Tibial nerve (tissue), 4 donors: ENCODE data around the gene ZBTB5. TPM values are rescaled to one million over a fixed set of nuclear protein-coding genes. Genes with fewer than 3 reads are reported as not detected.
A peak's percentile ranks its signal among the peaks of the same experiment; 100 is the strongest.

Experiments
- DNase-seq, 2 donors: peaks; one replicate each; pipeline ENCODE4 v3.0.0-alpha.2; 2019; ENCODE audit warnings: low spot score in 2 of 2
- H3K27ac ChIP-seq, 4 donors: fragments of 200-600 bp; sonication (generic) in 3 of 4; one replicate each; pipeline ENCODE4 v1.5.1; 2017 to 2019; ENCODE audit warnings: mild to moderate bottlenecking in 1 of 4
- H3K27me3 ChIP-seq, 2 donors: fragments of 200-600 bp; sonication (generic) in 1 of 2; one replicate each; pipeline versions ENCODE4 v1.5.1 to v1.6.0; 2017 to 2019
- H3K36me3 ChIP-seq, 3 donors: fragments of 200-600 bp; sonication (generic); one replicate each; pipeline ENCODE4 v1.5.1; 2018 to 2019
- H3K4me1 ChIP-seq, 4 donors: fragments of 200-600 bp; sonication (generic) in 3 of 4; one replicate each; pipeline ENCODE4 v1.5.1; 2017 to 2019
- H3K4me3 ChIP-seq, 4 donors: fragments of 200-600 bp; sonication (generic) in 3 of 4; one replicate each; pipeline ENCODE4 v1.5.1; 2017 to 2019; ENCODE audit warnings: mild to moderate bottlenecking in 1 of 4, moderate library complexity in 1 of 4
- H3K9me3 ChIP-seq, 4 donors: fragments of 200-600 bp; sonication (generic) in 3 of 4; one replicate each; pipeline ENCODE4 v1.5.1; 2017 to 2019
- EP300 ChIP-seq, 2 donors: sonication (generic); formaldehyde crosslinking; IDR thresholded peaks; one replicate each; pipeline ENCODE4 v1.6.1; 2017; ENCODE audit warnings: antibody characterized with exemption in 2 of 2, mild to moderate bottlenecking in 1 of 2
- POLR2A ChIP-seq, 2 donors: fragments of 450-650 bp; IDR thresholded peaks; one replicate each; pipeline ENCODE4 v1.6.1; 2017; ENCODE audit warnings: antibody characterized with exemption in 2 of 2, mild to moderate bottlenecking in 2 of 2, moderate library complexity in 2 of 2
- WGBS, 2 donors: methylation state at CpG; one replicate each; pipeline ENCODE4 v1.1.5; 2018; 5-methylcytosine and 5-hydroxymethylcytosine counted together
- total RNA-seq, 4 donors: library from RNA; depleted of rRNA; stranded (reverse); fragments of >200 nt; gene quantifications; one replicate each; pipeline ENCODE4 v1.1.0, GENCODE V29; 2016
- TF ChIP-seq, protein P1 (sequence below), 5 experiments: fragments of 200-600 bp in 3 of 5; fragments of 450-650 bp in 2 of 5; sonication (generic) in 3 of 5; IDR thresholded peaks; one replicate each; pipeline ENCODE4 v1.5.1; 2016 to 2019; ENCODE audit warnings: antibody characterized with exemption in 5 of 5, mild to moderate bottlenecking in 3 of 5, moderate library complexity in 2 of 5

The ZBTB5 gene
- total RNA-seq, 4 donors from 2014 or later = 9.6 to 15.1 (median 13.5) TPM

- Histone ChIP-seq H3K36me3 (peaks cover 0 to 65% (median 0%) of the 10 kb centered on the region in 3 donors), H3K4me1 (peaks cover 0 to 67% (median 36%) of the 10 kb centered on the region in 4 donors), H3K27me3 (no peaks in the 10 kb centered on the region), H3K9me3 (no peaks in the 10 kb centered on the region), H3K27ac (peak overlapping the region; percentile 47 to 91 (median 70)), H3K4me3 (no peak overlapping the region)
- WGBS, 2 donors = 11 to 43% methylated on average over 2 to 5 of the region's 7 CpGs
- DNase-seq = no peak
- peak in 1 of 2 donors; percentile 75 for TF ChIP-seq EP300 (IDR thresholded peaks at IDR 0.05)
- no peak for TF ChIP-seq POLR2A (IDR thresholded peaks at IDR 0.05)
- TF ChIP-seq, protein P1, sequence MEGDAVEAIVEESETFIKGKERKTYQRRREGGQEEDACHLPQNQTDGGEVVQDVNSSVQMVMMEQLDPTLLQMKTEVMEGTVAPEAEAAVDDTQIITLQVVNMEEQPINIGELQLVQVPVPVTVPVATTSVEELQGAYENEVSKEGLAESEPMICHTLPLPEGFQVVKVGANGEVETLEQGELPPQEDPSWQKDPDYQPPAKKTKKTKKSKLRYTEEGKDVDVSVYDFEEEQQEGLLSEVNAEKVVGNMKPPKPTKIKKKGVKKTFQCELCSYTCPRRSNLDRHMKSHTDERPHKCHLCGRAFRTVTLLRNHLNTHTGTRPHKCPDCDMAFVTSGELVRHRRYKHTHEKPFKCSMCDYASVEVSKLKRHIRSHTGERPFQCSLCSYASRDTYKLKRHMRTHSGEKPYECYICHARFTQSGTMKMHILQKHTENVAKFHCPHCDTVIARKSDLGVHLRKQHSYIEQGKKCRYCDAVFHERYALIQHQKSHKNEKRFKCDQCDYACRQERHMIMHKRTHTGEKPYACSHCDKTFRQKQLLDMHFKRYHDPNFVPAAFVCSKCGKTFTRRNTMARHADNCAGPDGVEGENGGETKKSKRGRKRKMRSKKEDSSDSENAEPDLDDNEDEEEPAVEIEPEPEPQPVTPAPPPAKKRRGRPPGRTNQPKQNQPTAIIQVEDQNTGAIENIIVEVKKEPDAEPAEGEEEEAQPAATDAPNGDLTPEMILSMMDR (IDR thresholded peaks at IDR 0.05) = no peak
Observed at GRCh38 chr9:37433867-37434371, 31.3 kb downstream of the ZBTB5 start.

DNA sequence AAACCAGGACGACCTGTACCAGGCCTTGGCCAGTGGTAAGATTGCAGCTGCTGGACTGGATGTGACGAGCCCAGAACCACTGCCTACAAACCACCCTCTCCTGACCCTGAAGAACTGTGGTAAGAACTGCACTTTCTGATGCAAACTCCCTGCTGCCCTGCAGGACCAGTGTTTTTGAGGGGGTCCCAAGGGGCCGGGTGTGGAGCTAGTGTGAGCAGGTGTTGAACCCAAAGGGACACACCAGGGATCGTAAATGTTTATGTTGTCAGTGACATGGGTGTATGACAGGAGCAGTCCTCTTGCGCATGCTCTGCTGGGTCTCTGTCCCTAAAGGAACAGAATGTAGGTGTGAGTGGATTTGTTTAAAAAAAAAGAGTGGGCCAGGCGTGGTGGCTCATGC, 33.2 kb downstream of the ZBTB5 start:
- Histone ChIP-seq H3K4me1 (peaks cover 0 to 67% (median 36%) of the 10 kb centered on the region in 4 donors), H3K36me3 (peaks cover 0 to 65% (median 0%) of the 10 kb centered on the region in 3 donors), H3K27ac (peak overlapping the region in 3 of 4 donors; percentile 47 to 91 (median 86)), H3K4me3 (no peak overlapping the region), H3K9me3 (no peaks in the 10 kb centered on the region), H3K27me3 (no peaks in the 10 kb centered on the region)
- 66 to 77% methylated on average over 6 of the region's 6 CpGs for WGBS, 2 donors
- DNase-seq = no peak
- TF ChIP-seq, protein P1 (IDR thresholded peaks at IDR 0.05) = no peak
- TF ChIP-seq POLR2A (IDR thresholded peaks at IDR 0.05) (no peak), EP300 (IDR thresholded peaks at IDR 0.05) (no peak)

GRCh38 chr9:37430841-37431597, 34.2 kb downstream of the ZBTB5 start:
- Histone ChIP-seq H3K4me3 (no peak overlapping the region), H3K27ac (peak overlapping the region; percentile 43 to 91 (median 66)), H3K4me1 (peaks cover 0 to 65% (median 36%) of the 10 kb centered on the region in 4 donors), H3K36me3 (peaks cover 0 to 65% (median 0%) of the 10 kb centered on the region in 3 donors), H3K9me3 (no peaks in the 10 kb centered on the region), H3K27me3 (no peaks in the 10 kb centered on the region)
- no peak for DNase-seq
- 59 to 69% methylated on average over 9 to 14 of the region's 14 CpGs for WGBS, 2 donors
- TF ChIP-seq, protein P1 (IDR thresholded peaks at IDR 0.05) = peak in 3 of 5 experiments; percentile 17 to 42 (median 29)
- TF ChIP-seq POLR2A (IDR thresholded peaks at IDR 0.05) (no peak), EP300 (IDR thresholded peaks at IDR 0.05) (peak in 1 of 2 donors; percentile 41)

DNA sequence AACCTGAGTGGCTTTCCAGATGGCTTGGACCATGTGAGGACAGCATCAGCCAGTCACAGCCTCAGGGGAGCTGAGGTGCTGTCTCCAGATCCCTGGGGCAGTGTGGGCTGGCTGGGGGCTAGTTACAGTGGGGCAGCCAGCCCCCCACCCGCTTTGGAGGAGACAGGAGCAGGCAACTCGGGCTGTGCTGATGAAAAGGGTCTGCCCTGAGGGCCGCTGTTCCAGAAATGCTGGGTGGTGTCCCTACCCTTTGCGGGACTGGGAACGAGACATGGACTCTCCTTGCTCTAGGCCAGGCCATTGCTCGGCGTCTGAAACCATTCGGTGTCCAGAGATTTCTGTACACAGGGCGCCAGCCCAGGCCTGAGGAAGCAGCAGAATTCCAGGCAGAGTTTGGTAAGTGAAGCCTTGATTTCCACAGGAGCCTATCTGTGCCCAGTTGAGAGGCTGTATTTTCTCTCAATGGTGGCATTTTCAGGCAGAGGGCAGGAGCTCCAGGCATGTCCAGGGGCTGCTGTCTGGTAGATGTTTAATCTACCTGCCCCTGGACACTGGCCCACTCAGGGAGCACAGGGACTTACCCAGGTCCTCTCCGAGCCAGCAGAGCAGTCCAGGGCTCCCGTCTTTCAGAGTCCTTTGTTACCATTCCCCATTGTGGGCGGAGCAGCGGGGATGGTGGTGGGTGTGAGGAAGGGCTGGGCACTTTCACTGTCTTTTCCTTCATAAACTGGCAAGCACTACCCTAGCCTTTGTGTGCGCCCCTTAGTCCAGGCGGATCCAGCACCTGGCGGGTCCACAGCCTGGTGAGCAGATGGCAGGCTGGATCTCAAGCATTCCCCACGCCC, 35.6 kb downstream of the ZBTB5 start:
- Histone ChIP-seq H3K4me1 (peaks cover 0 to 65% (median 41%) of the 10 kb centered on the region in 4 donors), H3K27me3 (no peaks in the 10 kb centered on the region), H3K27ac (peak overlapping the region in 3 of 4 donors; percentile 47 to 91 (median 86)), H3K36me3 (peaks cover 0 to 53% (median 0%) of the 10 kb centered on the region in 3 donors), H3K4me3 (no peak overlapping the region), H3K9me3 (no peaks in the 10 kb centered on the region)
- TF ChIP-seq POLR2A (IDR thresholded peaks at IDR 0.05) (no peak), EP300 (IDR thresholded peaks at IDR 0.05) (no peak)
- 73 to 81% methylated on average over 10 to 16 of the region's 17 CpGs for WGBS, 2 donors
- DNase-seq = no peak

GRCh38 chr9:37428345-37428744, 36.9 kb downstream of the ZBTB5 start:
- no peak for DNase-seq
- peaks cover 0 to 53% (median 0%) of the 10 kb centered on the region in 3 donors for H3K36me3 ChIP-seq

More at GRCh38 chr9:37428345-37428744, 36.9 kb downstream of the ZBTB5 start:
- H3K4me1 ChIP-seq = peaks cover 0 to 65% (median 44%) of the 10 kb centered on the region in 4 donors
- H3K27ac ChIP-seq = peak overlapping the region in 1 of 4 donors; percentile 20
- no peak for TF ChIP-seq EP300 (IDR thresholded peaks at IDR 0.05)
- no peak for TF ChIP-seq POLR2A (IDR thresholded peaks at IDR 0.05)
- TF ChIP-seq, protein P1 (IDR thresholded peaks at IDR 0.05) = no peak
- 87 to 90% methylated on average over 10 to 11 of the region's 14 CpGs for WGBS, 2 donors
- no peaks in the 10 kb centered on the region for H3K9me3 ChIP-seq
- no peaks in the 10 kb centered on the region for H3K27me3 ChIP-seq
- no peak overlapping the region for H3K4me3 ChIP-seq
